MM.1S (cell line): ENCODE measurements around the gene TMPRSS6.

Experiments
- DNase-seq: peaks from one replicate; pipeline ENCODE4 v3.0.0-alpha.2; 2015
- H2AFZ ChIP-seq: fragments of 300-600 bp; sonication (generic); 2 replicates; pipeline ENCODE4 v1.6.0; 2016; ENCODE audit warnings: antibody characterized with exemption, low read length
- H3F3A ChIP-seq: fragments of 300-600 bp; sonication (generic); 2 replicates; pipeline ENCODE4 v1.6.1; 2016; ENCODE audit warnings: mild to moderate bottlenecking, antibody characterized with exemption, low read length, moderate library complexity, mixed read lengths; ENCODE audit not compliant: insufficient read depth
- H3K27ac ChIP-seq: fragments of 300-600 bp; sonication (generic); 2 replicates; pipeline ENCODE4 v1.5.1; 2016; ENCODE audit warnings: mild to moderate bottlenecking, low read length
- H3K27me3 ChIP-seq: fragments of 300-600 bp; sonication (generic); replicated peaks from 2 replicates; pipeline ENCODE4 v1.6.0; 2016; ENCODE audit warnings: low read length; ENCODE audit not compliant: insufficient read depth
- H3K36me3 ChIP-seq: fragments of 300-600 bp; sonication (generic); replicated peaks from 2 replicates; pipeline ENCODE4 v1.6.1; 2016; ENCODE audit warnings: mild to moderate bottlenecking, low read length, mixed read lengths; ENCODE audit not compliant: insufficient read depth
- H3K4me1 ChIP-seq: fragments of 300-600 bp; sonication (generic); 2 replicates; pipeline ENCODE4 v1.6.1; 2016; ENCODE audit warnings: low read length, mixed read lengths
- H3K4me2 ChIP-seq: fragments of 300-600 bp; sonication (generic); 2 replicates; pipeline ENCODE4 v1.6.0; 2016; ENCODE audit warnings: low read depth, low read length
- H3K4me3 ChIP-seq: fragments of 300-600 bp; sonication (generic); 2 replicates; pipeline ENCODE4 v1.5.1; 2016; ENCODE audit warnings: low read length, mixed read lengths
- H3K79me2 ChIP-seq: fragments of 300-600 bp; sonication (generic); 2 replicates; pipeline ENCODE4 v1.6.1; 2016; ENCODE audit warnings: mixed run types, low read length, mixed read lengths
- H3K9ac ChIP-seq: fragments of 300-600 bp; sonication (generic); 2 replicates; pipeline ENCODE4 v1.6.1; 2016; ENCODE audit warnings: low read length, mixed read lengths
- H3K9me2 ChIP-seq: fragments of 300-600 bp; sonication (generic); replicated peaks from 2 replicates; pipeline ENCODE4 v1.6.1; 2016; ENCODE audit warnings: mild to moderate bottlenecking, low read length, mixed read lengths; ENCODE audit not compliant: insufficient read depth
- H3K9me3 ChIP-seq: fragments of 300-600 bp; sonication (generic); replicated peaks from 2 replicates; pipeline ENCODE4 v1.6.1; 2016; ENCODE audit warnings: mild to moderate bottlenecking, low read length, mixed read lengths; ENCODE audit not compliant: insufficient read depth
- H4K20me1 ChIP-seq: fragments of 300-600 bp; sonication (generic); 2 replicates; pipeline ENCODE4 v1.6.1; 2016; ENCODE audit warnings: mild to moderate bottlenecking, low read length, moderate library complexity, mixed read lengths; ENCODE audit not compliant: insufficient read depth
- EZH2 ChIP-seq: fragments of 300-600 bp; sonication (generic); optimal IDR thresholded peaks from 2 replicates; pipeline ENCODE3; 2017; ENCODE audit warnings: low read depth, mild to moderate bottlenecking, antibody characterized with exemption, low read length, mixed read lengths
- EZH2phosphoT487 ChIP-seq: fragments of 300-600 bp; sonication (generic); IDR thresholded peaks from 2 replicates; pipeline ENCODE4 v1.6.1; 2018; ENCODE audit warnings: antibody characterized with exemption, low read length
- TF ChIP-seq, protein P1 (sequence below): fragments of 300-600 bp; sonication (generic); IDR thresholded peaks from 2 replicates; pipeline ENCODE4 v1.5.1; 2016; ENCODE audit warnings: antibody characterized with exemption, low read length, mixed read lengths

The TMPRSS6 gene

DNA sequence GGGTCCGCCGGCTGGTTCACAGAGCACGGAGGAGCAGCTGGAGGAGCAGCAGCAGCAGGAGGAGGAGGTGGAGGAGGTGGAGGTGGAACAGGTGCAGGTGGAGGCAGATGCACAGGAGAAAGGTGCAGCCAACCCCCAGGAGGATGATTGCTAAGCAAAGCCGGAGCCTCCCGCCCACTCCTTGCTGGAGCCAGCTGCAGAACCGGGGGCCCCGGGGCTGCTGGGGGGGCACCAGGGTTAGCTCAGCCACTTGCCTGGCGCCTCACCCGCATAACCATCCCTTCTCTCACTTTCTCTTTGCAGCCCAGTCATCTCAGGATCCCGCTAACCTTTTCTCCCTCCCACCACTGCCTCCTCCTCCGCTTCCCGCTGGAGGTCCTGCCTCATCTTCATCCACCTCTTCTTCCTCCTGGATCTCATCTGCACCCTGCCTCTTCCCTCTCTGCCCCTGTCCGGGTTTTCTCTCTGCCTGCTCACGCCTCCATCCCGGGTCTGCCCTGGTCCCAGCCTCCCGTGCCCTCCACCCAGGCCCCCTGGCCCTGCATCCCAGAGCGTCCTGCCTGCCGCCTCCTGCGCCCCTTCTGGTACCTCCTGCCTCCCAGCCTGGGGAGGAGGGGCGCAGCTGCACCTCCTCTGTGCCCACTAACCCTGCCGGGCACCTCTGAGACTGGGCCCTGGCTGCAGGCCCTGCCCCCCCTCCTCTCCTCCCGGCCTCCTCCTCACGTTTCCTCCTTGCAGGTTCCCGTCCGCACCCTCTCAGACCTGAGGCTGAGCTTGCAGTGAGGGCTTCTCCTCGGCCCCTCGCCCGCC is 48.5 kb downstream of the TMPRSS6 start:
- H3K79me2 ChIP-seq = no peaks in the 10 kb centered on the region
- no peak overlapping the region for H3K4me3 ChIP-seq
- H3F3A ChIP-seq = no peaks in the 10 kb centered on the region
- no peaks in the 10 kb centered on the region for H3K36me3 ChIP-seq
- no peak for DNase-seq
- H3K27ac ChIP-seq = no peak overlapping the region
- H4K20me1 ChIP-seq = no peaks in the 10 kb centered on the region
- H3K9ac ChIP-seq = no peak overlapping the region
- no peaks in the 10 kb centered on the region for H3K9me2 ChIP-seq
- no peak overlapping the region for H2AFZ ChIP-seq
- H3K27me3 ChIP-seq = peaks cover 29% of the 10 kb centered on the region
- no peak overlapping the region for H3K4me2 ChIP-seq
- TF ChIP-seq EZH2 (no peak), EZH2phosphoT487 (no peak)
- TF ChIP-seq, protein P1, sequence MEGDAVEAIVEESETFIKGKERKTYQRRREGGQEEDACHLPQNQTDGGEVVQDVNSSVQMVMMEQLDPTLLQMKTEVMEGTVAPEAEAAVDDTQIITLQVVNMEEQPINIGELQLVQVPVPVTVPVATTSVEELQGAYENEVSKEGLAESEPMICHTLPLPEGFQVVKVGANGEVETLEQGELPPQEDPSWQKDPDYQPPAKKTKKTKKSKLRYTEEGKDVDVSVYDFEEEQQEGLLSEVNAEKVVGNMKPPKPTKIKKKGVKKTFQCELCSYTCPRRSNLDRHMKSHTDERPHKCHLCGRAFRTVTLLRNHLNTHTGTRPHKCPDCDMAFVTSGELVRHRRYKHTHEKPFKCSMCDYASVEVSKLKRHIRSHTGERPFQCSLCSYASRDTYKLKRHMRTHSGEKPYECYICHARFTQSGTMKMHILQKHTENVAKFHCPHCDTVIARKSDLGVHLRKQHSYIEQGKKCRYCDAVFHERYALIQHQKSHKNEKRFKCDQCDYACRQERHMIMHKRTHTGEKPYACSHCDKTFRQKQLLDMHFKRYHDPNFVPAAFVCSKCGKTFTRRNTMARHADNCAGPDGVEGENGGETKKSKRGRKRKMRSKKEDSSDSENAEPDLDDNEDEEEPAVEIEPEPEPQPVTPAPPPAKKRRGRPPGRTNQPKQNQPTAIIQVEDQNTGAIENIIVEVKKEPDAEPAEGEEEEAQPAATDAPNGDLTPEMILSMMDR = no peak
- no peaks in the 10 kb centered on the region for H3K9me3 ChIP-seq
- H3K4me1 ChIP-seq = no peaks in the 10 kb centered on the region

DNA sequence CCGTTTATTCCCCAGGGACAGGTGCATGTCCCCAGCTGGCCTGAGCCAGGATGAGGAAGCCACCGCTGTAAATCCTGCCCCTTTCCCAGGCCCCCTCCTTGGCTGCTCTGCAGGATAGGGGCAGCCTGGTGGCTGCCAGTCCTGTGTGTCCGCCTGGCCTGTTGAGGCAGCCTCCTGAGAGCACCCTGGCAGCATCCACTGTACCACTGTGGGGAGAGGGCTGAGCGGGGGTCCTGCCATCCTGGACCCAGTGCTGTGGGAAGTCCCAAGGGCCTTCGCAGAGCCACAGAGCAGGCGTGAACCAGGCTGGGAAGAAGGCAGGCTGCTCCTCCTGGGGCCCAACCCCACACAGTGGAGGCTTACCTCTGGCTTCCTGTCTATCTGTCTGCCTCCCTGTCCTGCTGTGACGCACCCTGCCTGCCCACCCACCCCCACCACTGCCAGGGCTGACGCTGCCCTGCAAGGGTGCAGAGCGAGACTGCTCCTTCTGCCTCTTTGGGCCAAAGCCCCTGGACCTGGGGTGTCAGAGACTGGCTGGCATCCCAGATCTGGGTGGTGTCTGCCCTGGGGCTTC is 49.5 kb downstream of the TMPRSS6 start:
- H3K27me3 ChIP-seq = peaks cover 18% of the 10 kb centered on the region
- no peaks in the 10 kb centered on the region for H3K9me2 ChIP-seq
- H3K9ac ChIP-seq = no peak overlapping the region
- H3K4me1 ChIP-seq = no peaks in the 10 kb centered on the region
- no peak overlapping the region for H2AFZ ChIP-seq
- TF ChIP-seq, protein P1 = no peak
- no peak for TF ChIP-seq EZH2phosphoT487
- no peak for TF ChIP-seq EZH2
- no peak for DNase-seq
- H3K4me3 ChIP-seq = no peak overlapping the region
- no peaks in the 10 kb centered on the region for H4K20me1 ChIP-seq
- no peaks in the 10 kb centered on the region for H3F3A ChIP-seq
- no peaks in the 10 kb centered on the region for H3K9me3 ChIP-seq
- H3K79me2 ChIP-seq = no peaks in the 10 kb centered on the region
- H3K4me2 ChIP-seq = no peak overlapping the region
- H3K27ac ChIP-seq = no peak overlapping the region
- H3K36me3 ChIP-seq = no peaks in the 10 kb centered on the region

DNA sequence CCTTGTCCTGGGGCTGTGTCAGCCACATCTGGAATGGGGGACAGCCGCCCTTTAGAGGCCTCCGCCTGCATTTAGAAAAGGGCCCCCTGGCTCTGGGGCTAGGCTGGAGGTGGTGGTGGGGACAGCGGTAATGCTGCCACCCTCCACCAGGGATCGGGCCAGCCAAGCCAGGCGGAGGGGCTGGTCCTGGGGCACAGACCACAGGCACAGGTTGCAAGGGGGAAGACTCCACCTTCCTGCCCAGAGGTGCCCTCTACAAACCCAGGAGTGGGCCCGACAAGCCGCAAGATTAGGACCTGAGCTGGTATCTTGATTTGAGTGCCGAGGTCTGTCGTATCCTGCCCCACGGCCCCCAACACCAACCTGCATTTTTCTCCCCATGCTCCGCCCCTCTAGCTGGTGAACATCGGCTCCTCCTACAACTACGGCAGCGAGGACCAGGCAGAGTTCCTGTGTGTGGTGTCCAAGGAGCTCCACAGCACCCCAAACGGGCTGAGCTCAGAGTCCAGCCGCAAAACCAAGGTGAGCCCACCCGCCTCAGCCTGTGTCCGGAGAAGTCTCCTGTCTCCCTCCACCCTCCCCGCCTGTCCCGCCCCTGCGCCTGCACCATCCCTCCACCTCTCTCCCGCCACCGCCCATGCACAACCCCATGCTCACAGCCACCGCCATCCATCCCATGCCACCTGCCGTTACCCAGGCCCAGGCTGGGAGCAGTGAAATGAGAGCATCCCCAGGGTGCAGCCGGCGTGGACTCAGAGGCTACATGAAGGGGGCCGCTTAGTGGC is 50.4 kb downstream of the TMPRSS6 start:
- Histone ChIP-seq H3K4me3 (no peak overlapping the region), H3K4me2 (no peak overlapping the region), H3F3A (no peaks in the 10 kb centered on the region), H3K79me2 (no peaks in the 10 kb centered on the region), H3K36me3 (no peaks in the 10 kb centered on the region), H3K27me3 (peaks cover 10% of the 10 kb centered on the region), H4K20me1 (no peaks in the 10 kb centered on the region), H2AFZ (no peak overlapping the region), H3K9ac (no peak overlapping the region), H3K4me1 (no peaks in the 10 kb centered on the region), H3K27ac (no peak overlapping the region), H3K9me2 (no peaks in the 10 kb centered on the region), H3K9me3 (no peaks in the 10 kb centered on the region)
- DNase-seq = no peak
- TF ChIP-seq EZH2 (no peak), EZH2phosphoT487 (no peak)
- TF ChIP-seq, protein P1 = no peak
